HCT116 (cell line): ENCODE results near the gene KLHDC7B. TPM values are rescaled to one million over a fixed set of nuclear protein-coding genes. Genes with fewer than 3 reads are reported as not detected.

Experiments
- ATAC-seq: fragments of 200-7000 bp; cut with Tn5 transposase; 2 replicates; pipeline ENCODE4 v1.9.1; 2020; ENCODE audit warnings: mild to moderate bottlenecking, moderate library complexity
- BruUV-seq: library from RNA; stranded (reverse); fragments of 400-500 nt; replicated peaks from 2 replicates; lab custom pipeline; 2021; lab: Mats Ljungman, UMichigan
- CTCF ChIA-PET: fragments of 300-600 bp; sonication (Branson Sonifier 250); formaldehyde crosslinking; loops from one replicate; lab custom pipeline; 2021; ENCODE audit warnings: antibody characterized with exemption; lab: Charles Lee
- POLR2A ChIA-PET: fragments of 300-600, 350-600 bp; sonication (Branson Sonifier 250); formaldehyde crosslinking; loops from one replicate; lab custom pipeline; 2021; ENCODE audit warnings: antibody characterized with exemption; lab: Charles Lee
- RAD21 ChIA-PET, 2 experiments: fragments of 300-600 bp; sonication (Branson Sonifier 250); formaldehyde crosslinking; loops; one replicate each; lab custom pipeline; 2023; ENCODE audit warnings: low total read pairs in 2 of 2; ENCODE audit not compliant: uncharacterized antibody in 2 of 2, unreplicated experiment in 2 of 2, low non-redundant PET in 1 of 2; lab: Charles Lee
- DNase-seq: peaks from one replicate; pipeline ENCODE4 v3.0.0-alpha.2; 2010; ENCODE audit warnings: low read depth, low spot score
- H2AFZ ChIP-seq: fragments of 200-600 bp; shearing (Covaris generic), sonication (generic); 2 replicates; pipeline ENCODE4 v1.6.1; 2017; ENCODE audit warnings: low read depth, mixed run types, mixed read lengths, antibody characterized with exemption, low read length; ENCODE audit not compliant: poor library complexity, severe bottlenecking
- H3K27ac ChIP-seq: 2 replicates; pipeline ENCODE4 v1.5.1; 2012; ENCODE audit warnings: low read depth, low read length
- H3K27me3 ChIP-seq: fragments of 200-600 bp; sonication (generic); 2 replicates; pipeline ENCODE4 v1.6.1; 2016; ENCODE audit warnings: mixed run types, low read length, mixed read lengths; ENCODE audit not compliant: insufficient read depth
- H3K36me3 ChIP-seq, 2 experiments: fragments of 200-500 bp in 1 of 2; fragments of 200-600 bp in 1 of 2; sonication (Bioruptor generic) in 1 of 2; sonication (generic) in 1 of 2; 2 replicates each; pipeline versions ENCODE4 v1.5.1 to v1.6.1; 2014 to 2016; ENCODE audit warnings: low read length in 2 of 2, inconsistent platforms in 1 of 2, mixed read lengths in 1 of 2, mixed run types in 1 of 2; ENCODE audit not compliant: insufficient read depth in 2 of 2, control insufficient read depth in 1 of 2
- H3K4me1 ChIP-seq, 2 experiments: fragments of 200-600 bp in 1 of 2; sonication (generic) in 1 of 2; 2 replicates each; pipeline versions ENCODE4 v1.5.1 to v1.6.1; 2012 to 2017; ENCODE audit warnings: low read length in 2 of 2, inconsistent platforms in 1 of 2, mild to moderate bottlenecking in 1 of 2, mixed read lengths in 1 of 2, mixed run types in 1 of 2, moderate library complexity in 1 of 2; ENCODE audit not compliant: insufficient read depth in 2 of 2, control insufficient read depth in 1 of 2
- H3K4me2 ChIP-seq: fragments of 200-600 bp; sonication (generic); 2 replicates; pipeline ENCODE4 v1.6.1; 2017; ENCODE audit warnings: mixed run types, low read length, mixed read lengths
- H3K4me3 ChIP-seq, 2 experiments: fragments of 200-600 bp in 1 of 2; sonication (generic) in 1 of 2; replicated peaks in 1 of 2; 2 replicates each; pipeline ENCODE4 v1.5.1; 2011 to 2016; ENCODE audit warnings: low read length in 2 of 2, control low read depth in 1 of 2, low read depth in 1 of 2, mild to moderate bottlenecking in 1 of 2, mixed read lengths in 1 of 2, mixed run types in 1 of 2
- H3K79me2 ChIP-seq: fragments of 200-600 bp; sonication (generic); 2 replicates; pipeline ENCODE4 v1.6.1; 2017; ENCODE audit warnings: mild to moderate bottlenecking, mixed run types, low read length, moderate library complexity, mixed read lengths; ENCODE audit not compliant: insufficient read depth
- H3K9ac ChIP-seq: fragments of 200-600 bp; sonication (generic); 2 replicates; pipeline ENCODE4 v1.6.1; 2016; ENCODE audit warnings: low read length, mixed read lengths
- H3K9me2 ChIP-seq: fragments of 200-600 bp; sonication (generic), shearing (Covaris generic); 2 replicates; pipeline ENCODE4 v1.6.1; 2017; ENCODE audit warnings: mixed run types, mild to moderate bottlenecking, moderate library complexity; ENCODE audit not compliant: insufficient read depth
- H3K9me3 ChIP-seq, 2 experiments: fragments of 200-500 bp in 1 of 2; fragments of 200-600 bp in 1 of 2; sonication (Bioruptor generic) in 1 of 2; sonication (generic) in 1 of 2; 2 replicates each; pipeline ENCODE4 v1.6.1; 2014 to 2017; ENCODE audit warnings: low read length in 2 of 2, mixed read lengths in 2 of 2, inconsistent platforms in 1 of 2, low read depth in 1 of 2, mild to moderate bottlenecking in 1 of 2, mixed run types in 1 of 2, moderate library complexity in 1 of 2; ENCODE audit not compliant: control insufficient read depth in 1 of 2, insufficient read depth in 1 of 2
- H4K20me1 ChIP-seq: fragments of 200-600 bp; sonication (generic), shearing (Covaris generic); 2 replicates; pipeline ENCODE4 v1.6.1; 2017; ENCODE audit warnings: mixed run types, mild to moderate bottlenecking, moderate library complexity; ENCODE audit not compliant: insufficient read depth
- CBX3 ChIP-seq: IDR thresholded peaks from 2 replicates; pipeline ENCODE4 v1.6.1; 2012; ENCODE audit warnings: low read depth
- CTCF ChIP-seq, 3 experiments: fragments of 200-600 bp in 1 of 3; sonication (generic) in 1 of 3; IDR thresholded peaks in 2 of 3; conservative IDR thresholded peaks in 1 of 3; 2 replicates each; pipeline ENCODE4 v1.5.1; 2012 to 2017; ENCODE audit warnings: low read depth in 2 of 3, low read length in 2 of 3, antibody characterized with exemption in 1 of 3, borderline replicate concordance in 1 of 3, control low read depth in 1 of 3, mild to moderate bottlenecking in 1 of 3, mixed read lengths in 1 of 3, mixed run types in 1 of 3, moderate library complexity in 1 of 3; ENCODE audit not compliant: insufficient read depth in 1 of 3
- ELF1 ChIP-seq: IDR thresholded peaks from 2 replicates; pipeline ENCODE4 v1.6.1; 2012; ENCODE audit warnings: low read depth, borderline replicate concordance
- JUND ChIP-seq: IDR thresholded peaks from 2 replicates; pipeline ENCODE4 v1.6.1; 2012
- MAX ChIP-seq: IDR thresholded peaks from 2 replicates; pipeline ENCODE4 v1.6.1; 2012
- POLR2A ChIP-seq: IDR thresholded peaks from 2 replicates; pipeline ENCODE4 v1.7.0; 2011; ENCODE audit warnings: borderline replicate concordance; ENCODE audit not compliant: insufficient read depth, insufficient read length; ENCODE audit errors: extremely low read depth
- POLR2AphosphoS5 ChIP-seq: IDR thresholded peaks from 2 replicates; pipeline ENCODE4 v1.6.1; 2011; ENCODE audit warnings: mild to moderate bottlenecking, low read depth, low read length, moderate library complexity
- SIN3A ChIP-seq: IDR thresholded peaks from 2 replicates; pipeline ENCODE4 v1.6.1; 2012; ENCODE audit warnings: low read depth
- TCF7L2 ChIP-seq: IDR thresholded peaks from 2 replicates; pipeline ENCODE4 v1.7.0; 2011; ENCODE audit warnings: borderline replicate concordance, inconsistent platforms; ENCODE audit not compliant: insufficient read depth, insufficient read length; ENCODE audit errors: extremely low read depth
- ZBTB33 ChIP-seq: IDR thresholded peaks from 2 replicates; pipeline ENCODE4 v1.6.1; 2011; ENCODE audit warnings: mild to moderate bottlenecking, low read length, moderate library complexity; ENCODE audit not compliant: insufficient replicate concordance; ENCODE audit errors: extremely low read depth
- ZFX ChIP-seq: fragments of 450-650 bp; IDR thresholded peaks from 2 replicates; pipeline ENCODE4 v1.6.1; 2017
- ZNF274 ChIP-seq: fragments of 200-500 bp; sonication (Bioruptor generic); IDR thresholded peaks from 2 replicates; pipeline ENCODE4 v1.6.1; 2014; ENCODE audit warnings: mild to moderate bottlenecking, low read depth, low read length, inconsistent platforms
- intact Hi-C: fragments of 100-400 bp; cut with micrococcal nuclease; formaldehyde crosslinking; loops from 2 replicates; pipeline ENCODE4 v1.10.0; 2022
- total RNA-seq: library from RNA; stranded (reverse); gene quantifications from one replicate; pipeline ENCODE4 v1.2.1, GENCODE V29; 2021; ENCODE audit not compliant: unreplicated experiment

Gene KLHDC7B
- total RNA-seq, 1 experiment from 2014 or later = 0.69 TPM

- peaks cover 0 to 11% of the 10 kb centered on the region in 2 experiments; a peak in 2 of 4 replicates for H3K36me3 ChIP-seq
- no peaks in the 10 kb centered on the region for H3K9me3 ChIP-seq
- ChIA-PET RAD21 (interaction anchor here (0.8 to 2.2 kb wide), 4 partner anchors 17 to 125 kb away, joined by 4 to 8 read pairs (median 6); partner anchors contain the start of genes LMF2 (in 2 of the 2), NCAPH2 (in 1 of the 2) and SYCE3 (in 1 of the 2)), CTCF (interaction anchor here (0.7 to 1.7 kb wide), 19 partner anchors 11 to 376 kb away, joined by 3 to 21 read pairs (median 5); partner anchors contain the start of genes ARSA, HDAC10, KLHDC7B and LMF2), POLR2A (interaction anchor here (0.8 to 2.1 kb wide), 7 partner anchors 11 to 95 kb away, joined by 3 to 20 read pairs (median 5); partner anchors contain the start of genes CHKB, LMF2, NCAPH2 and SYCE3)
- intact Hi-C loops = loop anchor here (1.0 kb wide), 1 partner anchor 17 kb away; the partner anchor contains the start of gene NCAPH2
- no peak within 1 kb of the TSS for H2AFZ ChIP-seq
- TF ChIP-seq MAX = no peak
- TF ChIP-seq ZNF274 = no peak
- no peak for TF ChIP-seq CBX3
- peak; percentile 40; the same call in 1 of the 2 replicates for TF ChIP-seq ZFX
- TF ChIP-seq JUND = no peak
- TF ChIP-seq TCF7L2 = peak; percentile 61
- peak; percentile 76 for TF ChIP-seq POLR2AphosphoS5
- peak; percentile 79 for TF ChIP-seq POLR2A
- TF ChIP-seq CTCF (IDR thresholded peaks at IDR 0.05 in 2 of 3, conservative IDR thresholded peaks at IDR 0.05 in 1 of 3; ENCODE audit: borderline replicate concordance in 1 of 3, insufficient read depth in 1 of 3, low read depth in 2 of 3, low read length in 2 of 3) = peak in 1 of 3 experiments; percentile 55; a peak in 4 of 6 replicates
- TF ChIP-seq ELF1 = no peak
- TF ChIP-seq SIN3A = no peak
- no peak for TF ChIP-seq ZBTB33
- peak within 1 kb of the TSS; percentile 100 for H3K27ac ChIP-seq
- TSS peak; percentile 29 for BruUV-seq
- H4K20me1 ChIP-seq = no peaks in the 10 kb centered on the region
- peaks cover 13 to 61% of the 10 kb centered on the region in 2 experiments; a peak in 3 of 4 replicates for H3K4me1 ChIP-seq
- H3K27me3 ChIP-seq = no peaks in the 10 kb centered on the region
- peak within 1 kb of the TSS; percentile 93 for H3K9ac ChIP-seq
- ATAC-seq (peak; percentile 57), DNase-seq (peak; percentile 93)
- peak within 1 kb of the TSS; percentile 99 for H3K4me2 ChIP-seq
- H3K4me3 ChIP-seq = peak within 1 kb of the TSS; percentile 78 to 85
- H3K79me2 ChIP-seq = peaks cover 30% of the 10 kb centered on the region
- no peaks in the 10 kb centered on the region for H3K9me2 ChIP-seq
These were observed 20.4 kb upstream of the KLHDC7B start, which contains the start of gene SCO2 for GRCh38 chr22:50525104-50525857. Gene SCO2, minus strand, starts transcription at chr22:50525598. Its CDS starts 1,187 bp downstream, at chr22:50524411.
